Measurements from ENCODE around the gene CHRNB4. TPM values are rescaled to one million over a fixed set of nuclear protein-coding genes. Genes with fewer than 3 reads are reported as not detected.

CHRNB4 gene
- total and polyA plus RNA-seq, 2 donors (not counting 1 experiment from before 2014, with no cell fraction given), result not detected

DNA sequence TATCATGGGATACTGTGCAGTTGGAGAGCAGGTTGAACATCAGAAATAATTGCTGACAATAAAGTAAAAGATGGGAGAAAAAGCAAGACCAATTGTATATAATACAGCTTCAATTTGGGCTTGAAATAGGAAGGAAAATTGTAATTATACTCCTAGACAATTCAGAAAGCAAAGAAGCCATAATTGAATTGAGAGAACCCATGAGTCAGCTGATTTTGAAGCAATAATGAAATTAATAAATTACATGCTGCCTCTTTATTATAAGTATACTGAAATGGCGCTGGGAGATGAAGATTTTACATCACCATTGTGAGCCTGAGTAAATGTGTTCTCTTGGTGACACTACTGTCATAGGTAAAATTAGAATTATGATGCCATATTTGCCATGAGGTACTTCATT lies 43.4 kb downstream of the CHRNB4 start:
- ATAC-seq (ENCODE audit: low read depth), result no peak
- no peak overlapping the region for H3K9ac ChIP-seq (ENCODE audit: low read length)
- ChIA-PET CTCF (interaction anchor here (0.7 kb wide), 1 partner anchor 85 kb away, joined by 5 read pairs; no protein-coding TSS in a partner anchor), POLR2A (no interaction called here)
- H3K27ac Mint-ChIP-seq, result no peak overlapping the region
- no peaks in the 10 kb centered on the region for H3K4me1 ChIP-seq (ENCODE audit: control insufficient read depth in 2 of 2, insufficient read depth in 2 of 2, low read length in 2 of 2)
- no peak overlapping the region for H3K4me2 ChIP-seq (replicated peaks; ENCODE audit: low read depth, low read length, poor library complexity, severe bottlenecking)
- no peak overlapping the region for H3K4me3 Mint-ChIP-seq
- H4K20me1 ChIP-seq (ENCODE audit: control insufficient read depth, insufficient read depth, low read length, poor library complexity, severe bottlenecking), result no peaks in the 10 kb centered on the region
- no peak overlapping the region for H3K4me3 ChIP-seq (ENCODE audit: control extremely low read depth in 1 of 5, extremely low read depth in 1 of 5, insufficient read depth in 1 of 5, low read depth in 2 of 5, low read length in 4 of 5)
- intact Hi-C loops (cut with micrococcal nuclease), result no loop called here
- no peaks in the 10 kb centered on the region for H3K9me3 Mint-ChIP-seq (ENCODE audit: insufficient read depth)
- H3K27ac ChIP-seq (ENCODE audit: low read length in 2 of 2), result no peak overlapping the region
- TF ChIP-seq, protein P1, sequence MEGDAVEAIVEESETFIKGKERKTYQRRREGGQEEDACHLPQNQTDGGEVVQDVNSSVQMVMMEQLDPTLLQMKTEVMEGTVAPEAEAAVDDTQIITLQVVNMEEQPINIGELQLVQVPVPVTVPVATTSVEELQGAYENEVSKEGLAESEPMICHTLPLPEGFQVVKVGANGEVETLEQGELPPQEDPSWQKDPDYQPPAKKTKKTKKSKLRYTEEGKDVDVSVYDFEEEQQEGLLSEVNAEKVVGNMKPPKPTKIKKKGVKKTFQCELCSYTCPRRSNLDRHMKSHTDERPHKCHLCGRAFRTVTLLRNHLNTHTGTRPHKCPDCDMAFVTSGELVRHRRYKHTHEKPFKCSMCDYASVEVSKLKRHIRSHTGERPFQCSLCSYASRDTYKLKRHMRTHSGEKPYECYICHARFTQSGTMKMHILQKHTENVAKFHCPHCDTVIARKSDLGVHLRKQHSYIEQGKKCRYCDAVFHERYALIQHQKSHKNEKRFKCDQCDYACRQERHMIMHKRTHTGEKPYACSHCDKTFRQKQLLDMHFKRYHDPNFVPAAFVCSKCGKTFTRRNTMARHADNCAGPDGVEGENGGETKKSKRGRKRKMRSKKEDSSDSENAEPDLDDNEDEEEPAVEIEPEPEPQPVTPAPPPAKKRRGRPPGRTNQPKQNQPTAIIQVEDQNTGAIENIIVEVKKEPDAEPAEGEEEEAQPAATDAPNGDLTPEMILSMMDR (IDR thresholded peaks at IDR 0.05), result no peak
- no peak for TF ChIP-seq EZH2 (IDR thresholded peaks at IDR 0.05; ENCODE audit: borderline replicate concordance, insufficient read depth, low read depth, low read length, poor library complexity, severe bottlenecking)
- H3K27me3 Mint-ChIP-seq, result peaks cover 3% of the 10 kb centered on the region
- DNase-seq, result no peak
- H3K36me3 ChIP-seq (replicated peaks in 1 of 2; ENCODE audit: control extremely low read depth in 1 of 2, control insufficient read depth in 1 of 2, extremely low read depth in 1 of 2, insufficient read depth in 2 of 2, low read length in 1 of 2), result no peaks in the 10 kb centered on the region
- H3K4me1 Mint-ChIP-seq, result no peaks in the 10 kb centered on the region
- no peaks in the 10 kb centered on the region for H3K9me3 ChIP-seq (ENCODE audit: control extremely low read depth in 1 of 3, control insufficient read depth in 2 of 3, insufficient read depth in 1 of 3, low read length in 2 of 3)
- WGBS (ENCODE audit: insufficient coverage), result no CpG with 5 or more reads among the region's 1 CpG
- no peaks in the 10 kb centered on the region for H3K27me3 ChIP-seq (replicated peaks in 1 of 4; ENCODE audit: control extremely low read depth in 1 of 4, control insufficient read depth in 3 of 4, insufficient read depth in 4 of 4, low read length in 3 of 4)
- H2AFZ ChIP-seq (ENCODE audit: insufficient read depth, low read depth, low read length, poor library complexity, severe bottlenecking), result no peak overlapping the region
- H3K79me2 ChIP-seq (ENCODE audit: control insufficient read depth, insufficient read depth, low read length), result no peaks in the 10 kb centered on the region

DNA sequence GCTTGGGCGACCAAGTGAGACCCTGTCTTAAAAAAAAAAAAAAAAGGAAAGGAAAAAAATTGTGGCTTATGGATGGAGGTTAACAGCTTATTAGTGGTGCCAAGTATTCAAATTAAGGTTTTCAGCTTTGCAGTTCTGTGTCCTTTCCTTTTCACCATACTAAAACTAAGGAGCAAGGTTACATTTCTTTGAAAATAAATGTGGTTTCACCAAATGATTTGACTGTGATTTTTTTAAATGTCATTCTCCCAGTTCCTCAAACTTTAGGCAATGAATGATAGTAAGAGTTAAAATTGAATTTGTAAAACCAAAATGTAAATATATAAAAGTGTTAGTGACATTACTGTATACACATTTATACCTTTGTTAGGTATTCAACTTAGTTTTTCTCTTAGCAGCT lies 66.1 kb downstream of the CHRNB4 start:
- no peaks in the 10 kb centered on the region for H3K27me3 Mint-ChIP-seq
- H2AFZ ChIP-seq (ENCODE audit: insufficient read depth, low read depth, low read length, poor library complexity, severe bottlenecking), result no peak overlapping the region
- H3K4me1 Mint-ChIP-seq, result no peaks in the 10 kb centered on the region
- CTCF ChIA-PET, result no interaction called here
- H3K36me3 ChIP-seq (replicated peaks in 1 of 2; ENCODE audit: control extremely low read depth in 1 of 2, control insufficient read depth in 1 of 2, extremely low read depth in 1 of 2, insufficient read depth in 2 of 2, low read length in 1 of 2), result no peaks in the 10 kb centered on the region
- H3K27me3 ChIP-seq (replicated peaks in 1 of 4; ENCODE audit: control extremely low read depth in 1 of 4, control insufficient read depth in 3 of 4, insufficient read depth in 4 of 4, low read length in 3 of 4), result no peaks in the 10 kb centered on the region
- H4K20me1 ChIP-seq (ENCODE audit: control insufficient read depth, insufficient read depth, low read length, poor library complexity, severe bottlenecking), result no peaks in the 10 kb centered on the region
- H3K4me3 Mint-ChIP-seq, result no peak overlapping the region
- no peak overlapping the region for H3K27ac ChIP-seq (ENCODE audit: low read length in 2 of 2)
- intact Hi-C loops (cut with micrococcal nuclease), result no loop called here
- H3K9me3 ChIP-seq (ENCODE audit: control extremely low read depth in 1 of 3, control insufficient read depth in 2 of 3, insufficient read depth in 1 of 3, low read length in 2 of 3), result no peaks in the 10 kb centered on the region
- ATAC-seq (ENCODE audit: low read depth) (no peak), DNase-seq (no peak)
- H3K9ac ChIP-seq (ENCODE audit: low read length), result no peak overlapping the region
- H3K4me2 ChIP-seq (replicated peaks; ENCODE audit: low read depth, low read length, poor library complexity, severe bottlenecking), result no peak overlapping the region
- no peaks in the 10 kb centered on the region for H3K9me3 Mint-ChIP-seq (ENCODE audit: insufficient read depth)
- H3K79me2 ChIP-seq (ENCODE audit: control insufficient read depth, insufficient read depth, low read length), result no peaks in the 10 kb centered on the region
- TF ChIP-seq, protein P1 (IDR thresholded peaks at IDR 0.05), result no peak
- no peak for TF ChIP-seq EZH2 (IDR thresholded peaks at IDR 0.05; ENCODE audit: borderline replicate concordance, insufficient read depth, low read depth, low read length, poor library complexity, severe bottlenecking)
- H3K27ac Mint-ChIP-seq, result no peak overlapping the region
- WGBS (ENCODE audit: insufficient coverage), result no CpG with 5 or more reads among the region's 1 CpG
- no peaks in the 10 kb centered on the region for H3K4me1 ChIP-seq (ENCODE audit: control insufficient read depth in 2 of 2, insufficient read depth in 2 of 2, low read length in 2 of 2)
- POLR2A ChIA-PET, result no interaction called here
- no peak overlapping the region for H3K4me3 ChIP-seq (ENCODE audit: control extremely low read depth in 1 of 5, extremely low read depth in 1 of 5, insufficient read depth in 1 of 5, low read depth in 2 of 5, low read length in 4 of 5)

Small RNAs within 50 kb of the gene (small RNA-seq; reads per million reads assigned to genes)
- not detected for gene AC067863.2 (ENCODE audit: insufficient read length, low read depth, low replicate concordance)

Other genes with a start within 250 kb of the CHRNB4 start
- gene IREB2, start 203.0 kb downstream of the CHRNB4 start, total RNA-seq, result 88.4 and 92.1 TPM in 2 replicates
- gene IREB2, start 203.0 kb downstream of the CHRNB4 start, polyA plus RNA-seq, result 14.7 and 29.2 TPM in 2 replicates
- 0.42 and 0.46 TPM in 2 replicates for gene HYKK, start 133.6 kb downstream of the CHRNB4 start, total RNA-seq
- 0.07 and 0.28 TPM in 2 replicates for gene HYKK, start 133.6 kb downstream of the CHRNB4 start, polyA plus RNA-seq
- 94.9 and 95.9 TPM in 2 replicates for gene PSMA4, start 100.8 kb downstream of the CHRNB4 start, total RNA-seq
- 54.6 and 55.0 TPM in 2 replicates for gene PSMA4, start 100.8 kb downstream of the CHRNB4 start, polyA plus RNA-seq
- 1.2 and 2.0 TPM in 2 replicates for gene CHRNA5, start 75.7 kb downstream of the CHRNB4 start, total RNA-seq
- gene CHRNA5, start 75.7 kb downstream of the CHRNB4 start, polyA plus RNA-seq, result 0.07 and 0.09 TPM in 2 replicates
- gene CHRNA3, start 20.2 kb downstream of the CHRNB4 start, total RNA-seq, result not detected in 2 replicates
- not detected in 2 replicates for gene CHRNA3, start 20.2 kb downstream of the CHRNB4 start, polyA plus RNA-seq
- 16.6 and 18.0 TPM in 2 replicates for gene ADAMTS7, start 170.3 kb upstream of the CHRNB4 start, total RNA-seq
- gene ADAMTS7, start 170.3 kb upstream of the CHRNB4 start, polyA plus RNA-seq, result 0.07 and 0.10 TPM in 2 replicates
- 240 and 242 TPM in 2 replicates for gene MORF4L1, start 231.7 kb upstream of the CHRNB4 start, total RNA-seq
- gene MORF4L1, start 231.7 kb upstream of the CHRNB4 start, polyA plus RNA-seq, result 79.0 and 246 TPM in 2 replicates